UCSD-AML1 (cell line): ENCODE measurements around the gene HSPA4.
A peak's percentile ranks its signal among the peaks of the same experiment; 100 is the strongest.
"Not testable (repeated sequence)": the region's sequence is repeated elsewhere in the genome, so short reads cannot be mapped to it uniquely, and the experiment has no call there.

Experiments used
- DNase-seq: peaks from one replicate; lab custom pipeline; 2025; ENCODE audit not compliant: unreplicated experiment; lab: John Stamatoyannopoulos, UW

HSPA4 gene

DNA sequence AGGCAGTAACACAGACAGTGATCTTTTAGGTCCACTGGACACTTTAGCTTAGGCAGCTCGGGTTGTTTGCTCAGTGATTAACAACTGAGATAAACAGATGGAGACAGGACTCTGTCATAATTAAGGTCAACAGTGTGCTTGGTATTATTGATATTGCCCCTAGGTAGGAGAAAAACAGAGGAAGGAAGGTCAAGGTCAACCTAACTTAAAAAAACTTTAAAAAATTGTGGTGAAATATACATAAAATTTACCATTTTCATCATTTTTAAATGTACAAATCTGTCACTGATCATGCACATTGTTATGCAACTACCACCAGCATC is 2.1 kb upstream of the HSPA4 start:
- DNase-seq, result no peak

DNA sequence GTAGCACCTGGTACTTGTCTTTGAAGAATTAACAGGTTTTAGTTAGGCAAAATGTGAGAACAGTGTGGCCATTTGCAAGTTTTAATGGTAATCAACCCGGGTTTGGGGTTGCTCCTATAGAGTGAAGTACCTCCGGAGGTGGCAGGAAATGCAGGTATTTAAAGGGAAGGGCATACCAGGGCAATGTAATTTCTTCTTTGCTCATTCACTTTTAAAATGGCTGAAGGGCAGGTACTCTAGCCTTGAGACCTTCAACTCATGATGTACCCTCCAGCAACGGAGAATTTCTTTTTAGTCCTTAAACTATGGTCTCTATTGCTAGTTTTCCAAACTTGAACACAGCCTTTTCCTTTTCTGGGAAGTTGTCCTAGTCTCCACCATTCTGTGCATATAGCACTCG is 1.3 kb upstream of the HSPA4 start:
- no peak for DNase-seq

DNA sequence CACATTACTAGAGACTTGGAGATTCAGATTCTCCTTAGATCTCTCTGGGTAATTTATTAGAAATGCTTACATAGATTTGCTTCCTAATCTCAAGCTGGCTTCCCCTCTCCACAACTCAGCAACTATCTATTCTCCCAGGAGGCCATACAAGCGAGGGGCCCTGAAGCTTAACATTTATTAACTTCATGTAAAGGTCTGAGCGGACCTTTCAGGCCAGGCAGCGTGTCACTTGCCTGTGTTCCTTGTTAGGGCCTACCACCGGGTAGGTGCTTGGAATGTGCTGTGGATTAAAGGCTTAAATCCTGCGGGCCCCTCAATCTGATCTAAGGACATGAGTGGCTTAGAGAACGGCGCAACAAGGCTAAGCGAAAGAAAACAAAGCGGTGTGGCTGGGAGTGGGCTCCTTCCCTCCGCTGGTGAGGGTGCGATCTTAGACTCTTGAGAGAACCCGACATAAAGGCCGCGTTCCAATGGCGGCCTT is 712 bp upstream of the HSPA4 start:
- DNase-seq, result no peak

DNA sequence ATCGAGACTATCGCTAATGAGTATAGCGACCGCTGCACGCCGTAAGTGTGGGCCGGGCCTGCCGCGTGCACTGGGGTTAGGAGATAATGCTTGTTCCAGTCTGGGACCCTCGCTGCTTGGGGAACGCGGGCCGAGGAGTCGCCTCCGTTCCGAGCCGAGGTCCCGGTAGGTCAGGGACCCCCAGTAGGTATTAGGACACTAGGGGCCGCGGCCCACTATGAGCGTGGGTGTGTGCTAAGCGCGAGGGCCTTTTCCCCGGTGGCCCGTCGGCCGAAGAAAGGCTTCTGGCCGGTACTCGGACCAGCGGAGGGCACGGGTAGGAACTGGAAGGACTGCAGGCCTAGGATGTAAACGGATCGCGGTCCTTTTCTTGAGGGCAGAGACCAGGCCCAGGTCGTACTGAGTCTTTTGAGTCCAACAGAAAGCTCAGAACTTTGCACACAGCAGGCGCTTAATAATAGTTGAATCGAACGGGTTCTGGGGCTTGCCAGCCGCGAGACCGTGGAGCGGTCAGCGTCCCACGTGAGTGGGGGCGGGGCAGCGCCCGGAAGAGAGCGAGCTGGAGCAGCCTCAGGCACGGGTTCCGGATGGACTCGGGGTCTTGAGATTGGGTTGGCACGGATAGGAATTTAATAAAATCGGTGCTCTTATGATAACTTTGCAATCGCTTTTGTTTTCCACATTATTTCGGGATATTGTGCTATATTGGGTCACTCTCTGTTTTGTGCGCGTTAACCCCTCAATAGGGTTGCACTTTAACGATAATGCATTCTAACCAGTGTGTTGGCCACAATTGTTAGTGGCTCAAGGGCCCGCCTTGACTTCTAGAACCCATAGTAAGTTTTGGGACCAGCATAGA is 733 bp downstream of the HSPA4 start:
- DNase-seq, result peak; percentile 79

DNA sequence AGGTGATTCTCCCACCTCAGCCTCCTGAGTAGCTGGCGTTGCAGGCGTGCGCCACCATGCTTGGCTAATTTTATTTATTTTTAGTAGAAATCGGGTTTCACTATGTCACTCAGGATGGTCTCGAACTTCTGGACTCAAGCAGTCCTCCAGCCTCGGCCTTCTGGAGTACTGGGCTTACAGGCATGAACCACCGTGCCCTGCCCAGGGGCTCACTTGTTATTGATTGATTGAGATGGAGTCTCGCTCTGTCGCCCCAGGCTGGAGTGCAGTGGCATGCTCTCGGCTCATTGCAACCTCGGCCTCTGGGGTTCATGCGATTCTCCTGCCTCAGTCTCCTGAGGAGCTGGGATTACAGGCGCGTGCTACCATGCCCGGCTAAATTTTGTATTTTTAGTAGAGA is 1.6 kb downstream of the HSPA4 start:
- DNase-seq, result no peak

DNA sequence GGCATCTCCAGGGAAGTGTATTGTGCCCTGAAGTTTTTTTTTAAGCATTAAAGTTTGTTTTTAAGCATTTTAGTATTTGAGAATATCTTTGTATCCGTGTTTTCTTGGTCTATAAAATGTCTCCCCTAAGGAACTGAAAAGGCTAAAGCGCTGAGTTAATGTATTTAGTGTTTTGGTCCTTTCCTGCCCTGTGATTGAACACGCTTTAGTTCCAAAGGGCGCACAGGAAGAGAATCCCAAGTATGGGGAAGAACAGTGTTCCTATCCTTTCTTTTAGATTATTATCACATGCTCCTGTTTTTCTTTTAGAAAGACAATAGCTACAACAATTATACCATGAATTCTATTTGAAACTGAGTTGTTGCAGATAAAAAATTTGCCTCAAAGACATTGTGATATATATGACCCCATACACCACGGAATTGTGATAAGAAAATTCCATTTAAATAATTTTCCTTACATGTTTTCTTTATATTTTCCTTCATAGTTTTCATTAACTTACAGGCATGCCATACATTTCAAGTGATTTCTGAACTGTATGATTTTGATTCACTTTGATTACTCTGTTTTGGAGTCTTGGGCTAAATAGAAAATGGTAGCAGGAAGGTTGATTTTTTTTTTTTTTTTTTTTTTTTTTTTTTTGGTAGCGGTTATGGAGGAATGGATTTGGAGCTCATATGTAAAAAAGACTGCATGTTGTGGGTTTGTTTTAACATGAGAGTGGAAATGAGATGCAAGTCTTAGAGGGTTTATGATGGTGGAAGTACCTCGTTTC is 3.1 kb downstream of the HSPA4 start:
- no peak for DNase-seq

DNA sequence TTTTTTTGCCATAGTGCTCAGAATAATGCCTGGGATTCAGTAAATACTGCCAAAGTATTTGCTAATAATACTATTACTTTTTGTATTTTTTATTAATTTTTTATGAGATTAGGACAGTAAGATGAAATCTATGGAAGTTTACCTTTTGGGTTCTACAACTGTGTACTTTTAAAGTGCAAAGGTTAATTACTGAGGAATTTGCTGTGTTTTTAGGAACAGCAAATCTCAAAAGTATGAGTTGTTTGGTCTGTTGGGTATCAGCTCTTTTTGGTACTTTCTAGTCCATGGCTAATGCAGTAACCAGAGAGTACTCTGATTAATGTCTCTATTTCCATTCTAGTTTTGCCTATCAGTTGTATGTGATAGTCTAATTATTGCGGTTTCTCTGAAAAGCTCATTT is 5.1 kb downstream of the HSPA4 start:
- no peak for DNase-seq

DNA sequence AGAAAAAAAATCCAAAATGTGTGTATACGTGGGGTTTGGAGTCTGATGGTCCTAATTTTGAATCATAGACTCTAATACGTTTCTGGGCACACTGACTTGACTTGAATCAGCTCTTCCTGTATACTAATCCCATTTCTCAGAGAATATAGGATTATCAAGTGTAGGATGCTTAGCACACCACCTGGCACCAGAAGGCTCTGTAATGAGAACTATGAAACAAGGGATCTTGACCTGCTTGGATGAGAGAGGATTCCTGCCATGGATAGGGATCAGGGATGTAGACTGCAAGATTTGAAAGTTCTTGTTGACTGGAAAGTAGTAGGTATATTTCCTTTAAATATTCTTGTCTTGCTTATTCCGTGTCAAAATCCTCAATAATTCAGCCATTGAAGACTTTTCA is 7.8 kb downstream of the HSPA4 start:
- DNase-seq, result no peak

DNA sequence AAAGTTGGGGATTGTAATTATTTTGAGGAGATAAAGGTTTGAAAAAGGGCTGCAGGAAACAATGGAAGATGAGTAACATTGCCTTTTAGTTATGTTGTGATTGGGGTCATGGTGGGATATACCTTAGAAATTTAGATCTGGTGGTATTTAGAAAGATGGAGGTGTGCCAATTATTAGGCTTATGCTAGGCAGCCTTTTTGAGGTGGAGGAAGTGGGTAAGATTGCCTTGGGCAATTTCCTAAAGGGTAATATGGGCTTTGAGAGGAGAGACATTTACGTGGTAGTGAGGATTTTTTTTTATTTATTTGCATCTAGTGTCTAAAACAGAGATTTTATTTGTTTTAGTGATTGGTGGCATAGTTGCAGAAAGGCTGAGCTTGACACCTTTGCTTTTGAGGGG is 10.5 kb downstream of the HSPA4 start:
- no peak for DNase-seq

DNA sequence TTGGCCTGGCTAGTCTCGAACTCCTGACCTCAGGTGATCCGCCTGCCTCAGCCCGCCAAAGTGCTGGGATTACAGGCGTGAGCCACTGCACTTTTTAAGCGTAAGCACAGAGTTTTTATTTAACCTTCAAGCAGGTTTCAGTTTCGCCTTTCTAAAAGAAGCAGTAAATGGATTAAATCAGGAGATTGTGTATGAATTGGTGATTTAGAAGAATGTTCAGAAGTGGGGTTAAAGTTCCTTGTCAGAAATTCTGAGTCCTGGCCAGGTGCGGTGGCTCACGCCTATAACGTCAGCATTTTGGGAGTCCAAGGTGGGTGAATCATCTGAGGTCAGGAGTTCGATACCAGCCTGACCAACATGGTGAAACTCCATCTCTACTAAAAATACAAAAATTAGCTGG is 12.2 kb downstream of the HSPA4 start:
- DNase-seq, result no peak

DNA sequence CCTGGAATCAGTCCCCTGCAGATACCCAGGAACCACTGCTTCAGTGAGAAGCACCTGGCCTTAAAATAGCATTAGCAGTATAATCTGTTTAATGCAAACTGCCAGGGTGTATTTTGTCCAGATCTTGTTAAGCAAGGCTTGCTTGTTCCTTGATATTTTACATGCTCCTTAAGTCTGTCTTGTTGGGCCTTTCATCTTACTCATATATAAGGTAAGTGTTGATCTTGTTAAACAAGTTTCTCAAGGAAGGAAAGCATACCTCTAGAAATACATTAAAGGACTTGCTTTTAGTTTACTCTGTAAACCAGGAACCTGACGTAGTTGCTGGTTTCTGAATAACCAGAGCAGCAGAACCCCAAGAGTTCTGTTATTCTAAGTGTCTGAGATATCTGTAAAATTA is 13.7 kb downstream of the HSPA4 start:
- DNase-seq, result no peak

DNA sequence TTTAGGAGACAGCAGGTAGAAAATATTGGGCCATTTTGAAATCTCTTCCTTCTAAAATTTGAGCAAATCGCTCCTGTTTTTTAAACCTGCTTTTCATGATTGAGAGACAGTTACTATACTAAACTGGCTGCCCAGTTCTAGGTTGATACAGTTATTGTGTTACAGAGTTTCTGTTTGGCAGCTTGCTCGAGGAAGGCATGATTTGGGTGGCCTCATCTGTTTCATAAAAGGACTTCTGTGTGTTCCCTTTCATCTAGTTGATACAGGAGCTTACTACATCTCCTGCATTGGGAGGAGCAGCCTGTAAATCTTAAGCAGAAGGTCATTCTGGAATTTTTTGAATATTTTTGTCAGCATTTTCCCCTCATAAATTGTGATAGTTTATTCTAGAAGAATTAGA is 14.2 kb downstream of the HSPA4 start:
- DNase-seq, result no peak

DNA sequence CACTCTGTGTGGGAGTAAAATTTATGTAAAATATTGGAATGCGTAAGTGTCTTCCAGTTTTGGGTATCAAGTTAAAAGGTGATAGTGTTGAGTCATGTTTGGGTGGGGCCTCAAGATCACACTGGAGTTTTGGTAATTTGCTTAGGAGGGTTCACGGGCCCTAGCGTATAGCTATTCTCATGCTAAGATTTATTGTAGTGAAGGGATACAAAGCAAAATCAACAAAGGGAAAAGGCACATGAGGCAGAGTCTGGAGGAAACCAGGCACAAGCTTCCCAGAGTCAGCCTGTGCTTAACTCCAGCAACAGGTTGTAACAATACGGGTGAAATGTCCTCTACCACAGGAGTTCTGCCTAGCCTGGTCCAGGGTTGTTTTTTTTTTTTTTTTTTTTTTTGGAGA is 20.2 kb downstream of the HSPA4 start:
- DNase-seq, result no peak

DNA sequence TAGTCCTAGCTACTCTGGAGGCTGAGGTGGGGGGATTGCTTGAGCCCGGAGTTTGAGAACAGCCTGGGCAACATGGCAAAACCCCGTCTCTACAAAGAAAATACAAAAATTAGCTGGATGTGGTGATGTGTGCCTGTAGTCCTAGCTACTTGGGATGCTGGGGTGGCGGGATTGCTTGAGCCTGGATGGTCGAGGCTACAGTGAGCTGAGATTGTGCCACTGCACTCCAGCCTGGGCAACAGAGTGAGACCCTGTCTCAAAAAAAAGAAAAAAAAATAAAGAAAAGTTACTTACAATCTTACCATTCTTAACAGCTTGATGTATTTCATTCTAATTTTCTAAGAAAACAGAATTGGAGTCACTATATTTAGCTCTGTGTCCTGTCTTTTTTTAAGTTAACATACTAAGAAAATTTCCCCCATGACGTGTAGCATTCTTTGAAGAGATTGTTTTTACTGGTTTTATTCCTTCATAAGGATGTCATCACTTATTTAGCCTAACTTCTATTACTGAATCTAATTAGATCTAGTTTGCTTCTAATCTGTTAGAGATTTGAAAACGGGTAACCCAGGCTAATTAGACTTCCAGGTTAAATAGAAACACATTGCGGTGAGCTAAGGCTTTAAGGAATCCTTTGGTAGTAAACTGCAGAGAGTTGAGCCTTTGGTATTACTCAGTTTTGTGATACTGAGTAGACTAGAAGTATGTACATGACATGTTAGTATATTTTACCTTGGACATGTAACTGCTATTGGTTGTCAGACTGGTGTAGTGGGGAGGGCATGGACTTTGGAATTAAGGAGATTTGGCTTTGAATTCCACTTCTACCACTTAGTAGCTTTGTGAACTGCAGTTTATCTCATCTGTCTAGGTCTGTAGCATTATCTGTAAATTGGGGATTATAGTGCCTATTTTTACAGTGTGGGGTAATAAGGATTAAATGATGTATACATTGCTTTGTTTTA is 24.0 kb downstream of the HSPA4 start:
- no peak for DNase-seq

DNA sequence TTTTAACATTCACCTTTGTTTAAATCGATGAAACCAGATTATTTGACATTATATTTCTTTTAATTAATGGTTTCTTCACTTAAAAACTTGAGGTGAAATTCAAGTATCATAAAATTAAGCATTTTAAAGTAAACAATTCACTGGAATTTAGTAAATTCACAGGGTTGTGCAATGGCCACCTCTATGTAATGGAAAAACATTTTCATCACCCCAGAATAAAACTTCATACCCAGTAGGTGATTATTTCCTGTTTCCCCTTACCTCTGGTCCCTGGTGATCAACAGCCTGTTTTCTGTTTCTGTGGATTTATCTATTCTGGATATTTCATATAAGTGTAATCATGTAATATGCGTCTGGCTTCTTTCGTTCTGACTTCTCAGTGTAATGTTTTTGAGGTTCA is 27.2 kb downstream of the HSPA4 start:
- DNase-seq, result no peak

DNA sequence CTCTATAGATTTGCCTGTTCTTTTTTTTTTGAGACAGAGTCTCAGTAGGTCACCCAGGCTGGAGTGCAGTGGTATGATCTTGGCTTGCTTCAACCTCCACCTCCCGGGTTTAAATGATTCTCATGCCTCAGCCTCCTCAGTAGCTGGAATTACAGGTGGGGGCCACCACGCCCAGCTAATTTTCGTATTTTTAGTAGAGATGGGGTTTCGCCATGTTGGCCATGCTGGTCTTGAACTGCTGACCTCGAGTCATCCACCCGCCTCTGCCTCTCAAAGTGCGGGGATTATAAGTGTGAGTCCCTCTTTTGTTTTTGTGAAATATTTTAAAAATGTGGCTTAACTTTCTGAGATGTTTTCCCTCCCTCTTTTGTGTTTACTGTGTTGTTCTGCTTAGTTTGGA is 29.2 kb downstream of the HSPA4 start:
- DNase-seq, result no peak

DNA sequence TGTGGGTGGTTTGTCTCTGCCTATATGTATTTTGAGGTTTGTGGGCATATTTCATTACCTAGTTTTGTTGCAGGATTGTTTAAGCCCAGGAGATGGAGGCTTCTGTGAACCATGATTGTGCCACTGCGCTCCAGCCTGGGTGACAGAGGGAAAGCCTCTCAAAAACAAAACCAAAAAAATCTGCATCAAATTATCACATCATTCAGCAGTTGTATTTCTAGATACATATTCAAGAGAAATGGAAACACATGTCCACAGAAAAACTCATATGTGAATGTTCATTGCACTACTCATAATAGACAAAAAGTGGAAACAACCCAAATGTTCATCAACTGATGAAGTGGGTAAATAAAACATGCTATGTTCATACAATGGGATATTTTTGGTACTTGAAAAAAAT is 29.9 kb downstream of the HSPA4 start:
- no peak for DNase-seq

DNA sequence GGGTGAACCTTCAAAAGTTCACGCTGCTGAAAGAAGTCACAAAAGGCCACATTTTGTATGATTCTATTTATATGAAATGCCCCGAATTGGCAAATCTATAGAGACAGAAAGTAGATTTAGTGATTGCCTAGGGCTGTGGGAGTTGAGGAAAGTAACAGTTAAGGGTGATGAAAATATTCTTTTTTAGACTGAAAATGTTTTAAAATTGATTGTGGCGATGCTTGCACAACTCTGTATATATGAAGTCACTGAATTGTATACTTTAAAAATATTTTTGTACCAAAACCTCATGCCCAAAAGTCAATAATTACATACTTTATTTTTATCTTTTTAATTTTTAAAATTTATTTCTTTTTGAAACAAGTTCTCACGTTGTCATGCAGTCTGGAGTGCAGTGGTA is 30.3 kb downstream of the HSPA4 start:
- no peak for DNase-seq

DNA sequence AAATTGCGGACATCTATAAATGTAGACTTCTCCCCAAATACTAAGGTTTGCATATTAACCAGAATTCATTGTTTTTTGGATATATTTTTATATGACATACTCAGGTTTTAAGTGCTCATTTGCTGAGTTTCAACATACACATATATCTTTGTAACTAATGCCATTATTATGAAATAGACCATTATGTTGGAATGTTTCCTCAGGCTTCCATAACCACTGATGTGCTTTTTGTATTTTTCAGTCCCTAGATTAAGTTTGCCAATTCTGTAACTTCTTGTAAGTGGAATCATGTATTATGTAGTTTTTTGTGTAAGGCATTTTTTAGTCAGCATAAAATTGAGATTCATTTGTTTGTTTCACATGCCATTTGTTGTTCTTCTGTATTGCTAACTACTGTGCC is 32.1 kb downstream of the HSPA4 start:
- DNase-seq, result no peak

DNA sequence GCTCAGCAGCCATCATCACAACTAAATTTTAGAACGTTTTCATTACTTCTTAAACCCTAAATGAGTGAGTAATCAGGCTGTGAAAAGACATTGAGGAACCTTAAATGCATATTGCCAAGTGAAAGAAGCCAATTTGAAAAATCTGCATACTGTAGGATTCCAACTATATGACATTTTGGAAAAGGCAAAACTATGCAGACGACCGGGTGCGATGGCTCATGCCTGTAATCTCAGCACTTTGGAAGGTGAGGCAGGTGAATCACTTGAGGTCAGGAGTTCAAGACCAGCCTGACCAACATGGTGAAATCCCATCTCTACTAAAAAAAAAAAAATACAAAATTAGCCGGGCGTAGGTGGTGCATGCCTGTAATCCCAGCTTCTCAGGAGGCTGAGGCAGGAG is 33.4 kb downstream of the HSPA4 start:
- not testable (repeated sequence) for DNase-seq

DNA sequence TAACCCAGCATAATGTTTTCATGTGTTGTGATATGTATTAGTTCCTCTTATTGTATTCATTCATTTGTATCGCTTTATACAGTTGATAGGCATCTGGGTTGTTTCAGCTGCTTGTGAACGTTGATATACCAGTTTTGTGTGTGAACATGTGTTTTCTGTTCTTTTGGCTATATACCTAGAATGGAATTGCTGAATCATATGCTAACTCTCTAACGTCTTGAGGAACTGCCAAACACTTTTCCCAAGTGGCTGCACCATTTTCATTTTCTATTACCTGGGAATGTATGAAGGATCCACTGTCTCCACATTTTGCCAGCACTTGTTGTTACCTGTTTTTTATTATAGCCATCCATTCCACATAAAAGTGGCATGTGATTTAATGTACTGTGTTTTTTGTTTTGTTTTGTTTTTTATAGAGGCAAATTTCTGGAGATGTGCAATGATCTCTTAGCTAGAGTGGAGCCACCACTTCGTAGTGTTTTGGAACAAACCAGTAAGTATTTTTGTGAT is 34.6 kb downstream of the HSPA4 start:
- DNase-seq, result no peak
